A673 (cell line): ENCODE measurements around the gene WFDC9. TPM values are rescaled to one million over a fixed set of nuclear protein-coding genes. Genes with fewer than 3 reads are reported as not detected.

Experiments
- BruUV-seq: library from RNA; stranded (reverse); fragments of 400-500 nt; replicated peaks from 2 replicates; lab custom pipeline; 2021; lab: Mats Ljungman, UMichigan
- CTCF ChIA-PET: fragments of 300-600 bp; sonication (Branson Sonifier 250); formaldehyde crosslinking; loops from one replicate; lab custom pipeline; 2022; ENCODE audit warnings: antibody characterized with exemption; lab: Charles Lee
- POLR2A ChIA-PET: fragments of 300-600 bp; sonication (Branson Sonifier 250); formaldehyde crosslinking; loops from one replicate; lab custom pipeline; 2022; ENCODE audit warnings: antibody characterized with exemption; ENCODE audit not compliant: low non-redundant PET; lab: Charles Lee
- DNase-seq: peaks from one replicate; pipeline ENCODE4 v3.0.0-alpha.2; 2015; ENCODE audit warnings: low spot score
- H3K27ac ChIP-seq: fragments of 200-600 bp; sonication (generic); 2 replicates; pipeline ENCODE4 v1.5.1; 2016; ENCODE audit warnings: mixed run types, low read depth, mild to moderate bottlenecking, mixed read lengths, antibody characterized with exemption, low read length; ENCODE audit not compliant: poor library complexity, severe bottlenecking
- H3K27me3 ChIP-seq: fragments of 200-600 bp; sonication (generic); replicated peaks from 2 replicates; pipeline ENCODE4 v1.6.1; 2017; ENCODE audit warnings: mixed run types, low read depth, mild to moderate bottlenecking, mixed read lengths, antibody characterized with exemption, low read length; ENCODE audit not compliant: insufficient read depth, poor library complexity
- H3K36me3 ChIP-seq: fragments of 200-600 bp; sonication (generic); 2 replicates; pipeline ENCODE4 v1.6.1; 2016; ENCODE audit warnings: mixed run types, mild to moderate bottlenecking, mixed read lengths, antibody characterized with exemption, low read length; ENCODE audit not compliant: insufficient read depth, poor library complexity, severe bottlenecking
- H3K4me1 ChIP-seq: fragments of 200-600 bp; sonication (generic); 2 replicates; pipeline ENCODE4 v1.6.1; 2017; ENCODE audit warnings: mixed run types, mild to moderate bottlenecking, mixed read lengths, antibody characterized with exemption, low read length; ENCODE audit not compliant: insufficient read depth, poor library complexity, severe bottlenecking
- H3K4me3 ChIP-seq: fragments of 200-600 bp; sonication (generic); 2 replicates; pipeline ENCODE4 v1.5.1; 2016; ENCODE audit warnings: low read depth, mixed run types, mild to moderate bottlenecking, mixed read lengths, low read length; ENCODE audit not compliant: poor library complexity, severe bottlenecking
- H3K9me3 ChIP-seq: fragments of 200-600 bp; sonication (generic); 2 replicates; pipeline ENCODE4 v1.6.1; 2016; ENCODE audit warnings: mixed run types, low read depth, mild to moderate bottlenecking, mixed read lengths, antibody characterized with exemption, low read length; ENCODE audit not compliant: poor library complexity, severe bottlenecking
- EZH2 ChIP-seq: fragments of 200-600 bp; sonication (generic); IDR thresholded peaks from 2 replicates; pipeline ENCODE4 v1.6.1; 2017; ENCODE audit warnings: borderline replicate concordance, low read depth, mild to moderate bottlenecking, mixed read lengths, antibody characterized with exemption, low read length; ENCODE audit not compliant: poor library complexity, severe bottlenecking
- intact Hi-C: fragments of 100-400 bp; cut with micrococcal nuclease; formaldehyde crosslinking; loops from one replicate; pipeline ENCODE4 v1.10.0; 2022; ENCODE audit not compliant: unreplicated experiment
- total RNA-seq: library from RNA; stranded (reverse); gene quantifications from 2 replicates; pipeline ENCODE4 v1.2.3, GENCODE V29; 2021
- TF ChIP-seq, protein P1 (sequence below): fragments of 300-800, 200-600 bp; sonication (generic); conservative IDR thresholded peaks from 2 replicates; pipeline ENCODE4 v1.5.1; 2017; ENCODE audit warnings: low read depth, mild to moderate bottlenecking, antibody characterized with exemption, low read length, moderate library complexity, mixed read lengths

The WFDC9 gene
- total RNA-seq, 1 experiment from 2014 or later, result not detected

DNA sequence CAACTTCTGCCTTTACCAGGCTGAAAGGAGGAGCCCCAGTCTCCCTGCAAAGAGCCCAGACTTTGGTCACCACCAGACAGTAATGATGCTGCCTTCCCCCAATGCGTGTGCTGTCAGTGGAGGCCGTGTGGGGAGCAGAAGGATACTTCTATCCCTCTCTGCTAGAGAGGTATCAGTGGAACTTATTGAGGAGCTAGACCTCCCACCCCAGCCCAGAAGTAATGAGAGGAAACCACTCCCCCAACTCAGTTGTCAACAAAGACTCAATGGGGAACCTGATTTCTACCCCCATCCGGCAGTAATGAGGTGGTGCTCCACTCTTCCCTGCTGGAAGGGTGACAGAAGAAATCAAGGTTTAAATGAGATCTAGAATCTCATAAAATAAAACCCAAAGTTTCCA is 47.6 kb downstream of the WFDC9 start:
- Histone ChIP-seq H3K27ac (no peak overlapping the region), H3K27me3 (peaks cover 22% of the 10 kb centered on the region), H3K9me3 (no peaks in the 10 kb centered on the region), H3K4me3 (no peak overlapping the region), H3K36me3 (no peaks in the 10 kb centered on the region), H3K4me1 (no peaks in the 10 kb centered on the region)
- TF ChIP-seq, protein P1, sequence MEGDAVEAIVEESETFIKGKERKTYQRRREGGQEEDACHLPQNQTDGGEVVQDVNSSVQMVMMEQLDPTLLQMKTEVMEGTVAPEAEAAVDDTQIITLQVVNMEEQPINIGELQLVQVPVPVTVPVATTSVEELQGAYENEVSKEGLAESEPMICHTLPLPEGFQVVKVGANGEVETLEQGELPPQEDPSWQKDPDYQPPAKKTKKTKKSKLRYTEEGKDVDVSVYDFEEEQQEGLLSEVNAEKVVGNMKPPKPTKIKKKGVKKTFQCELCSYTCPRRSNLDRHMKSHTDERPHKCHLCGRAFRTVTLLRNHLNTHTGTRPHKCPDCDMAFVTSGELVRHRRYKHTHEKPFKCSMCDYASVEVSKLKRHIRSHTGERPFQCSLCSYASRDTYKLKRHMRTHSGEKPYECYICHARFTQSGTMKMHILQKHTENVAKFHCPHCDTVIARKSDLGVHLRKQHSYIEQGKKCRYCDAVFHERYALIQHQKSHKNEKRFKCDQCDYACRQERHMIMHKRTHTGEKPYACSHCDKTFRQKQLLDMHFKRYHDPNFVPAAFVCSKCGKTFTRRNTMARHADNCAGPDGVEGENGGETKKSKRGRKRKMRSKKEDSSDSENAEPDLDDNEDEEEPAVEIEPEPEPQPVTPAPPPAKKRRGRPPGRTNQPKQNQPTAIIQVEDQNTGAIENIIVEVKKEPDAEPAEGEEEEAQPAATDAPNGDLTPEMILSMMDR, result no peak
- TF ChIP-seq EZH2, result no peak
- DNase-seq, result no peak
- ChIA-PET POLR2A (no interaction called here), CTCF (no interaction called here)
- intact Hi-C loops, result no loop called here
- BruUV-seq, result no TSS peak

DNA sequence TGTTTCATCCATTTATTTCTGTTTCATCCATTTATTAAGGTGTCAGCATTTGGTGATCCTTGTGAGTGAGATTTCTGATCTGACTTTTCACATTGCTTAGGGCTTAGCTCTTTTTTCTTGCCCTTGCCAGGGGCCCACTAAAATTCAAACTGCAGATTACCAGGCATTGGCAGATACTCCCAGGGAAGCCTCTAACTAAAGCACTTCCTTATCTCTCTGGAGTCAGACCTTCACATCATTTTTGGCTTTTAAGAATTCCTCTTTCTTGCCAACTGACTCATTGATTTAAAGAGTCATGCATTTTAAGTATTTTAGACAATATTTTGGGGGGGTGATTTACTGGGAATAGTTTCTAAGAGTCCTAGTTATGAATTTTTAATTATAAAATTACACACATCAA is 49.4 kb downstream of the WFDC9 start:
- peaks cover 22% of the 10 kb centered on the region for H3K27me3 ChIP-seq
- H3K9me3 ChIP-seq, result no peaks in the 10 kb centered on the region
- DNase-seq, result no peak
- intact Hi-C loops, result no loop called here
- H3K4me3 ChIP-seq, result no peak overlapping the region
- ChIA-PET POLR2A (no interaction called here), CTCF (no interaction called here)
- H3K4me1 ChIP-seq, result no peaks in the 10 kb centered on the region
- no peak for TF ChIP-seq EZH2
- TF ChIP-seq, protein P1, result no peak
- no TSS peak for BruUV-seq
- no peaks in the 10 kb centered on the region for H3K36me3 ChIP-seq
- no peak overlapping the region for H3K27ac ChIP-seq

DNA sequence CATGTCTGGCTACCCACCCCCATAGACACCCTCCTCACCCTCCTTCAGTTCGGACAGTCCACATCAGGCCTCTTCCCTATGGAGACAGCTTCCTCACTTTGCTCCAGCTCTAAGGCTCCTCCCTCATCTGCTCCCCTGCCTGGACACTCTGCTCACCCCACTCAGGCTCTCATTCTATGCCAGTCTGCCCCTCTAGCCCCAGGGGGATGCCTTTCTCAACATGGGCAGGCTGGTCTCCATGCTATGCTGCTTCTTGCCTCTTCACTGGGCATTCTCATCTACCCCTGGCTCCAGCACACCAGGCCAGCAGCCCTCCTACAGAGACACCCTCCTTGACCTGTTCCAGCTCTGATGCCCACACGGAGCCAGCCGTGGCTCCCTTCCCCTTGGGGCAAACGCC is 51.9 kb downstream of the WFDC9 start, which contains the start of gene WFDC8:
TSS of gene WFDC8 (minus strand) at position 101 of the 400 bp plus-strand sequence. CDS start at position 64, 37 bp downstream.
- Histone ChIP-seq H3K4me1 (no peaks in the 10 kb centered on the region), H3K4me3 (no peak within 1 kb of the TSS), H3K36me3 (no peaks in the 10 kb centered on the region), H3K9me3 (no peaks in the 10 kb centered on the region), H3K27me3 (peaks cover 22% of the 10 kb centered on the region), H3K27ac (no peak within 1 kb of the TSS)
- intact Hi-C loops, result no loop called here
- CTCF ChIA-PET, result no interaction called here
- TF ChIP-seq, protein P1, result no peak
- no peak for TF ChIP-seq EZH2
- DNase-seq, result no peak
- POLR2A ChIA-PET, result no interaction called here
- BruUV-seq, result no TSS peak
